GM12878 (cell line): ENCODE data around the gene HDAC5. TPM values are rescaled to one million over a fixed set of nuclear protein-coding genes. Genes with fewer than 3 reads are reported as not detected.
A peak's percentile ranks its signal among the peaks of the same experiment; 100 is the strongest.

Experiments
- ATAC-seq: fragments of 200-7000 bp; cut with Tn5 transposase; 3 replicates; pipeline ENCODE4 v1.9.1; 2020; ENCODE audit warnings: mild to moderate bottlenecking, moderate library complexity
- BruUV-seq: library from RNA; stranded (reverse); fragments of 400-500 nt; replicated peaks from 2 replicates; lab custom pipeline; 2021; lab: Mats Ljungman, UMichigan
- CTCF ChIA-PET: fragments of 300-600 bp; sonication (Branson Sonifier 250); formaldehyde crosslinking; extraction: SDS; loops from one replicate; lab custom pipeline; 2021; ENCODE audit warnings: inconsistent platforms; lab: Yijun Ruan, JAX
- POLR2A ChIA-PET: fragments of 350-600 bp; formaldehyde crosslinking; extraction: SDS; loops from one replicate; lab custom pipeline; 2021; ENCODE audit warnings: inconsistent platforms; lab: Charles Lee
- RAD21 ChIA-PET: fragments of 300-600 bp; sonication (Branson Sonifier 250); formaldehyde crosslinking; loops from one replicate; lab custom pipeline; 2023; ENCODE audit warnings: antibody characterized with exemption; ENCODE audit not compliant: unreplicated experiment; lab: Charles Lee
- SMC1A ChIA-PET: fragments of 300-600 bp; sonication (Branson Sonifier 250); formaldehyde crosslinking; loops from one replicate; lab custom pipeline; 2023; ENCODE audit not compliant: unreplicated experiment, uncharacterized antibody; lab: Charles Lee
- DNase-seq: peaks from one replicate; pipeline ENCODE4 v3.0.0-alpha.2; 2011; ENCODE audit warnings: low read depth, low spot score
- FAIRE-seq: peaks from 3 replicates; lab custom pipeline; 2011; peaks lifted over from hg19 to GRCh38; lab: Jason Lieb, UNC
- H2AFZ ChIP-seq: 2 replicates; pipeline ENCODE4 v1.6.0; 2011; ENCODE audit warnings: low read depth, low read length, control low read depth; ENCODE audit not compliant: control insufficient read depth
- H3K27ac ChIP-seq: 2 replicates; pipeline ENCODE4 v1.5.1; 2011; ENCODE audit warnings: control low read depth; ENCODE audit not compliant: control insufficient read depth, insufficient read depth
- H3K27me3 ChIP-seq, 2 experiments: replicated peaks in 1 of 2; 2 replicates each; pipeline versions ENCODE4 v1.6.0 to v1.6.1; 2011; ENCODE audit warnings: low read length in 1 of 2; ENCODE audit not compliant: control insufficient read depth in 2 of 2, insufficient read depth in 2 of 2
- H3K36me3 ChIP-seq, 2 experiments: 2 replicates each; pipeline ENCODE4 v1.5.1; 2011; ENCODE audit warnings: low read length in 1 of 2; ENCODE audit not compliant: control insufficient read depth in 2 of 2, insufficient read depth in 2 of 2
- H3K4me1 ChIP-seq: 2 replicates; pipeline ENCODE4 v1.6.1; 2011; ENCODE audit warnings: mild to moderate bottlenecking, low read length, moderate library complexity, mixed read lengths; ENCODE audit not compliant: control insufficient read depth, insufficient read depth
- H3K4me2 ChIP-seq: 2 replicates; pipeline ENCODE4 v1.6.0; 2011; ENCODE audit warnings: control low read depth; ENCODE audit not compliant: control insufficient read depth, insufficient read depth
- H3K4me3 ChIP-seq: fragments of 200-600 bp; sonication (generic); 2 replicates; pipeline ENCODE4 v1.5.1; 2016
- H3K79me2 ChIP-seq: 2 replicates; pipeline ENCODE4 v1.6.0; 2011; ENCODE audit warnings: low read length; ENCODE audit not compliant: control insufficient read depth, insufficient read depth
- H3K9ac ChIP-seq: 2 replicates; pipeline ENCODE4 v1.8.0; 2011; ENCODE audit warnings: low read length, control low read depth, mixed read lengths; ENCODE audit not compliant: control insufficient read depth, insufficient read depth
- H3K9me3 ChIP-seq: replicated peaks from 3 replicates; pipeline ENCODE4 v1.5.1; 2011; ENCODE audit warnings: mild to moderate bottlenecking, low read length; ENCODE audit not compliant: control insufficient read depth, insufficient read depth
- H4K20me1 ChIP-seq: 2 replicates; pipeline ENCODE4 v1.6.0; 2011; ENCODE audit not compliant: control insufficient read depth, insufficient read depth
- BHLHE40 ChIP-seq, 2 experiments: fragments of 450-650 bp in 1 of 2; IDR thresholded peaks; 2 replicates each; pipeline ENCODE4 v1.6.1; 2011 to 2017; ENCODE audit warnings: low read depth in 2 of 2, borderline replicate concordance in 1 of 2, improper control_type of control experiment in 1 of 2, low read length in 1 of 2, mild to moderate bottlenecking in 1 of 2
- CHD1 ChIP-seq: IDR thresholded peaks from 2 replicates; pipeline ENCODE4 v1.6.1; 2012; ENCODE audit warnings: low read depth, low read length, improper control_type of control experiment
- MEF2A ChIP-seq: IDR thresholded peaks from 2 replicates; pipeline ENCODE4 v1.6.1; 2011; ENCODE audit warnings: low read depth, mild to moderate bottlenecking, low read length, moderate library complexity; ENCODE audit not compliant: insufficient read depth
- NR2F1 ChIP-seq: fragments of 450-650 bp; conservative IDR thresholded peaks from 2 replicates; pipeline ENCODE4 v1.6.1; 2017; ENCODE audit warnings: mild to moderate bottlenecking
- PAX8 ChIP-seq: fragments of 450-650 bp; IDR thresholded peaks from 2 replicates; pipeline ENCODE4 v1.6.1; 2017; ENCODE audit warnings: mild to moderate bottlenecking, moderate library complexity
- POU2F2 ChIP-seq: IDR thresholded peaks from 3 replicates; pipeline ENCODE4 v1.6.1; 2011; ENCODE audit warnings: low read depth, mild to moderate bottlenecking, low read length, borderline replicate concordance
- RAD51 ChIP-seq: fragments of 450-650 bp; IDR thresholded peaks from 2 replicates; pipeline ENCODE4 v1.6.1; 2016; ENCODE audit warnings: moderate library complexity, mild to moderate bottlenecking, inconsistent platforms
- RUNX3 ChIP-seq: IDR thresholded peaks from 2 replicates; pipeline ENCODE4 v1.6.1; 2012; ENCODE audit warnings: low read length, inconsistent platforms
- SMAD1 ChIP-seq: fragments of 450-650 bp; IDR thresholded peaks from 2 replicates; pipeline ENCODE4 v1.6.1; 2018; ENCODE audit warnings: mild to moderate bottlenecking, low read depth; ENCODE audit not compliant: partially characterized antibody
- SREBF1 ChIP-seq: IDR thresholded peaks from 2 replicates; pipeline ENCODE4 v1.6.1; 2012; ENCODE audit warnings: mild to moderate bottlenecking, low read length
- YBX1 ChIP-seq: fragments of 450-650 bp; IDR thresholded peaks from 2 replicates; pipeline ENCODE4 v1.6.1; 2016; ENCODE audit warnings: antibody characterized with exemption
- WGBS: methylation state at CpG from one replicate; pipeline ENCODE4 v1.1.6; 2016; ENCODE audit warnings: low lambda C conversion rate; ENCODE audit not compliant: insufficient replicate concordance, insufficient coverage; ENCODE audit errors: missing lambda C conversion rate; 5-methylcytosine and 5-hydroxymethylcytosine counted together
- in situ Hi-C: fragments of 300-500 bp; cut with MboI; formaldehyde crosslinking; loops from 9 replicates; pipeline ENCODE4 v1.14.3; 2018; ENCODE audit warnings: mixed read lengths
- intact Hi-C: fragments of 100-400 bp; cut with micrococcal nuclease; formaldehyde crosslinking; loops from one replicate; pipeline ENCODE4 v1.14.2; 2022; ENCODE audit not compliant: unreplicated experiment
- polyA plus RNA-seq, 11 experiments: library from polyadenylated mRNA; depleted of rRNA in 4 of 11; unstranded in 6 of 11; stranded (reverse) in 5 of 11; fragments of >200 nt; fragmentation: Nextera tagmentation in 4 of 11; fragmentation: Illumina TruSeq in 1 of 11; extraction: Ambion mirVana in 4 of 11; extraction: Trizol in 1 of 11; gene quantifications; 1 replicate in 1 of 11; 2 replicates in 10 of 11; pipeline versions ENCODE4 v1.2.1 to v1.2.3, GENCODE V29; 2011 to 2016; ENCODE audit warnings: inconsistent platforms in 2 of 11, missing spikeins in 2 of 11, low read depth in 1 of 11
- total RNA-seq, 4 experiments: library from RNA; depleted of rRNA in 3 of 4; stranded (reverse); fragments of >200 nt in 3 of 4; fragmentation: Illumina TruSeq in 1 of 4; extraction: Trizol in 1 of 4; gene quantifications; 2 replicates each; pipeline versions ENCODE4 v1.2.1 to v1.2.3, GENCODE V29; 2013 to 2021
- TF ChIP-seq, protein P1 (sequence below): fragments of 450-650 bp; formaldehyde crosslinking; IDR thresholded peaks from 2 replicates; pipeline ENCODE4 v1.4.0; 2022; ENCODE audit warnings: mild to moderate bottlenecking, moderate library complexity

The HDAC5 gene
- total and polyA plus RNA-seq, 10 of the 15 experiments (the other 5 are each of a cell fraction or from before 2014, with no cell fraction given), result 1.1 to 58.0 (median 27.3) TPM

DNA sequence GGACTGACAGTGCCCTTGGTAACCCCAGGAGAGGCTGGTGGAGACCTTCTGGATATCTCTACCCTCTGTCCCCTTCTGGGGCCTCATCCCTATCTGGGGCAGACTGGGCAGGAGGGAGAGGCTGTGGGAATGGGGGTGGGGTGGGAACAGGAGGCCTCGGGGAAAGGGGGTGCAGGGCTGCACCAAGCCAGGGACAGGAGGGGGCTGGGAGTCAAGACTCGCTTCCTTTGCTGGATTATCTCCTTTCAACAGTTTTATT lies 28.1 kb downstream of the HDAC5 start:
- CTCF ChIA-PET, result no interaction called here
- SMC1A ChIA-PET, result no interaction called here
- Histone ChIP-seq H3K4me1 (peaks cover 24% of the 10 kb centered on the region), H3K9me3 (no peaks in the 10 kb centered on the region; the same call in 2 of the 3 replicates), H3K4me3 (peak overlapping the region; percentile 31; the same call in 1 of the 2 replicates), H3K79me2 (peaks cover 6% of the 10 kb centered on the region), H3K27me3 (no peaks in the 10 kb centered on the region), H4K20me1 (no peaks in the 10 kb centered on the region), H3K9ac (no peak overlapping the region; the same call in 1 of the 2 replicates), H3K36me3 (peaks cover 3 to 17% of the 10 kb centered on the region in 2 experiments; a peak in 2 of 4 replicates), H2AFZ (no peak overlapping the region), H3K27ac (peak overlapping the region; percentile 67), H3K4me2 (peak overlapping the region; percentile 73)
- DNase-seq, result no peak
- RAD21 ChIA-PET, result interaction anchor here (0.6 to 1.5 kb wide), 2 partner anchors 20 to 28 kb away, joined by 3 to 5 read pairs; partner anchors contain the start of gene HDAC5
- in situ Hi-C loops, result no loop called here
- intact Hi-C loops, result no loop called here
- no peak for FAIRE-seq
- no peak for TF ChIP-seq MEF2A
- no peak for TF ChIP-seq RUNX3
- no peak for TF ChIP-seq YBX1
- TF ChIP-seq NR2F1, result no peak
- TF ChIP-seq, protein P1, sequence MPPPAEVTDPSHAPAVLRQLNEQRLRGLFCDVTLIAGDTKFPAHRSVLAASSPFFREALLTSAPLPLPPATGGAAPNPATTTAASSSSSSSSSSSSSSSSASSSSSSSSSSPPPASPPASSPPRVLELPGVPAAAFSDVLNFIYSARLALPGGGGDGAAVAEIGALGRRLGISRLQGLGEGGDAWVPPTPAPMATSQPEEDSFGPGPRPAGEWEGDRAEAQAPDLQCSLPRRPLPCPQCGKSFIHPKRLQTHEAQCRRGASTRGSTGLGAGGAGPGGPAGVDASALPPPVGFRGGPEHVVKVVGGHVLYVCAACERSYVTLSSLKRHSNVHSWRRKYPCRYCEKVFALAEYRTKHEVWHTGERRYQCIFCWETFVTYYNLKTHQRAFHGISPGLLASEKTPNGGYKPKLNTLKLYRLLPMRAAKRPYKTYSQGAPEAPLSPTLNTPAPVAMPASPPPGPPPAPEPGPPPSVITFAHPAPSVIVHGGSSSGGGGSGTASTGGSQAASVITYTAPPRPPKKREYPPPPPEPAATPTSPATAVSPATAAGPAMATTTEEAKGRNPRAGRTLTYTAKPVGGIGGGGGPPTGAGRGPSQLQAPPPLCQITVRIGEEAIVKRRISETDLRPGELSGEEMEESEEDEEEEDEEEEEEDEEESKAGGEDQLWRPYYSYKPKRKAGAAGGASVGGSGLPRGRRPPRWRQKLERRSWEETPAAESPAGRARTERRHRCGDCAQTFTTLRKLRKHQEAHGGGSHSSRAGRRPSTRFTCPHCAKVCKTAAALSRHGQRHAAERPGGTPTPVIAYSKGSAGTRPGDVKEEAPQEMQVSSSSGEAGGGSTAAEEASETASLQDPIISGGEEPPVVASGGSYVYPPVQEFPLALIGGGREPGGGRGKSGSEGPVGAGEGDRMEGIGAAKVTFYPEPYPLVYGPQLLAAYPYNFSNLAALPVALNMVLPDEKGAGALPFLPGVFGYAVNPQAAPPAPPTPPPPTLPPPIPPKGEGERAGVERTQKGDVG (CRISPR knock-in tag), result no peak
- no peak for TF ChIP-seq CHD1
- no peak for TF ChIP-seq RAD51
- TF ChIP-seq BHLHE40 (IDR thresholded peaks at IDR 0.05; ENCODE audit: borderline replicate concordance in 1 of 2, low read depth in 2 of 2, low read length in 1 of 2), result no peak
- no peak for TF ChIP-seq SREBF1
- TF ChIP-seq SMAD1, result no peak
- TF ChIP-seq POU2F2, result no peak
- TF ChIP-seq PAX8, result no peak
- POLR2A ChIA-PET, result no interaction called here
- no TSS peak for BruUV-seq
- WGBS, result 100% methylated on average over 1 of the region's 2 CpGs
- ATAC-seq, result no peak
